Activated T-helper 1 cell treated with anti-CD3 and anti-CD28 coated beads, Interleukin-12 subunit alpha, Interleukin-12 subunit beta, Interleukin-2, Interleukin-4 antibody, amounts not matched to agents 30 ng/mL and 10 ng/mL and 1 ng/mL, durations not matched to agents 14 hours and 24 hours and 36 hours (primary cell): Measurements from ENCODE around the gene KCNG4. TPM values are rescaled to one million over a fixed set of nuclear protein-coding genes. Genes with fewer than 3 reads are reported as not detected.

Experiments
- DNase-seq: peaks from one replicate; pipeline ENCODE4 v3.0.0; 2021; ENCODE audit warnings: low spot score
- H3K27ac Mint-ChIP-seq: one replicate; pipeline ENCODE4 v1.8.0; 2021; ENCODE audit warnings: mild to moderate bottlenecking, mixed read lengths
- H3K27me3 Mint-ChIP-seq: one replicate; pipeline ENCODE4 v1.8.0; 2022; ENCODE audit warnings: mild to moderate bottlenecking, moderate library complexity, mixed read lengths; ENCODE audit not compliant: insufficient read depth
- H3K36me3 Mint-ChIP-seq: one replicate; pipeline ENCODE4 v1.8.0; 2021; ENCODE audit warnings: low read depth, mixed read lengths
- H3K4me1 Mint-ChIP-seq: one replicate; pipeline ENCODE4 v1.8.0; 2021; ENCODE audit warnings: low read depth, mixed read lengths
- H3K4me3 Mint-ChIP-seq: one replicate; pipeline ENCODE4 v1.8.0; 2021; ENCODE audit warnings: mild to moderate bottlenecking, moderate library complexity, mixed read lengths
- H3K9me3 Mint-ChIP-seq: one replicate; pipeline ENCODE4 v1.8.0; 2021; ENCODE audit warnings: mixed read lengths
- intact Hi-C: fragments of 100-400 bp; cut with micrococcal nuclease; formaldehyde crosslinking; loops from one replicate; pipeline ENCODE4 v1.15.1; 2024
- total RNA-seq: library from RNA; stranded (reverse); gene quantifications from 2 replicates; pipeline ENCODE4 v1.2.3, GENCODE V29; 2022

The KCNG4 gene
- total RNA-seq, 1 donor from 2014 or later: not detected

GRCh38 chr16:84258266-84258665 lies 18.5 kb upstream of the KCNG4 start:
- intact Hi-C loops: no loop called here
- DNase-seq: no peak
- H3K4me1 Mint-ChIP-seq: no peaks in the 10 kb centered on the region
- no peaks in the 10 kb centered on the region for H3K27me3 Mint-ChIP-seq
- H3K27ac Mint-ChIP-seq: no peak overlapping the region
- no peaks in the 10 kb centered on the region for H3K36me3 Mint-ChIP-seq
- no peak overlapping the region for H3K4me3 Mint-ChIP-seq
- no peaks in the 10 kb centered on the region for H3K9me3 Mint-ChIP-seq

- intact Hi-C loops: no loop called here
- Mint-ChIP-seq H3K27ac (no peak overlapping the region), H3K4me1 (no peaks in the 10 kb centered on the region), H3K27me3 (peaks cover 2% of the 10 kb centered on the region), H3K36me3 (no peaks in the 10 kb centered on the region), H3K4me3 (no peak overlapping the region), H3K9me3 (no peaks in the 10 kb centered on the region)
- DNase-seq: no peak
These were observed 15.4 kb upstream of the KCNG4 start for GRCh38 chr16:84255050-84255810.

- Mint-ChIP-seq H3K27me3 (peaks cover 2% of the 10 kb centered on the region), H3K27ac (no peak overlapping the region), H3K36me3 (no peaks in the 10 kb centered on the region), H3K4me1 (no peaks in the 10 kb centered on the region), H3K4me3 (no peak overlapping the region), H3K9me3 (no peaks in the 10 kb centered on the region)
- intact Hi-C loops: no loop called here
- DNase-seq: no peak
These were observed 14.2 kb upstream of the KCNG4 start for GRCh38 chr16:84254062-84254461.

GRCh38 chr16:84253173-84253572 lies 13.4 kb upstream of the KCNG4 start:
- Mint-ChIP-seq H3K4me3 (no peak overlapping the region), H3K36me3 (no peaks in the 10 kb centered on the region), H3K27ac (no peak overlapping the region), H3K9me3 (no peaks in the 10 kb centered on the region), H3K4me1 (no peaks in the 10 kb centered on the region), H3K27me3 (peaks cover 2% of the 10 kb centered on the region)
- intact Hi-C loops: no loop called here
- no peak for DNase-seq

GRCh38 chr16:84252184-84252583 lies 12.4 kb upstream of the KCNG4 start:
- Mint-ChIP-seq H3K27me3 (peaks cover 2% of the 10 kb centered on the region), H3K36me3 (no peaks in the 10 kb centered on the region), H3K9me3 (no peaks in the 10 kb centered on the region), H3K4me1 (no peaks in the 10 kb centered on the region), H3K4me3 (no peak overlapping the region), H3K27ac (no peak overlapping the region)
- intact Hi-C loops: no loop called here
- DNase-seq: no peak

GRCh38 chr16:84247844-84248243 lies 8.0 kb upstream of the KCNG4 start:
- H3K4me3 Mint-ChIP-seq: no peak overlapping the region
- intact Hi-C loops: no loop called here
- DNase-seq: no peak
- no peaks in the 10 kb centered on the region for H3K4me1 Mint-ChIP-seq
- no peaks in the 10 kb centered on the region for H3K9me3 Mint-ChIP-seq
- no peaks in the 10 kb centered on the region for H3K36me3 Mint-ChIP-seq
- H3K27ac Mint-ChIP-seq: no peak overlapping the region
- peaks cover 5% of the 10 kb centered on the region for H3K27me3 Mint-ChIP-seq

GRCh38 chr16:84247331-84247730 lies 7.5 kb upstream of the KCNG4 start:
- Mint-ChIP-seq H3K27ac (no peak overlapping the region), H3K4me1 (no peaks in the 10 kb centered on the region), H3K4me3 (no peak overlapping the region), H3K9me3 (no peaks in the 10 kb centered on the region), H3K36me3 (no peaks in the 10 kb centered on the region), H3K27me3 (peaks cover 5% of the 10 kb centered on the region)
- DNase-seq: no peak
- intact Hi-C loops: no loop called here

- no peak overlapping the region for H3K4me3 Mint-ChIP-seq
- no peaks in the 10 kb centered on the region for H3K4me1 Mint-ChIP-seq
- H3K27me3 Mint-ChIP-seq: peaks cover 7% of the 10 kb centered on the region
- no peak overlapping the region for H3K27ac Mint-ChIP-seq
- no peaks in the 10 kb centered on the region for H3K9me3 Mint-ChIP-seq
- intact Hi-C loops: no loop called here
- H3K36me3 Mint-ChIP-seq: no peaks in the 10 kb centered on the region
- no peak for DNase-seq
These were observed 6.9 kb upstream of the KCNG4 start for GRCh38 chr16:84246679-84247077.

- Mint-ChIP-seq H3K27ac (no peak overlapping the region), H3K9me3 (no peaks in the 10 kb centered on the region), H3K4me3 (no peak overlapping the region), H3K4me1 (no peaks in the 10 kb centered on the region), H3K27me3 (peaks cover 8% of the 10 kb centered on the region), H3K36me3 (no peaks in the 10 kb centered on the region)
- no peak for DNase-seq
- intact Hi-C loops: no loop called here
These were observed 6.3 kb upstream of the KCNG4 start for GRCh38 chr16:84245956-84246678.

GRCh38 chr16:84244728-84245127 lies 4.9 kb upstream of the KCNG4 start:
- Mint-ChIP-seq H3K36me3 (no peaks in the 10 kb centered on the region), H3K27me3 (peaks cover 10% of the 10 kb centered on the region), H3K9me3 (no peaks in the 10 kb centered on the region), H3K4me3 (no peak overlapping the region), H3K4me1 (no peaks in the 10 kb centered on the region), H3K27ac (no peak overlapping the region)
- no peak for DNase-seq
- intact Hi-C loops: no loop called here

GRCh38 chr16:84243732-84244131 lies 3.9 kb upstream of the KCNG4 start:
- Mint-ChIP-seq H3K27ac (no peak overlapping the region), H3K36me3 (no peaks in the 10 kb centered on the region), H3K27me3 (peaks cover 10% of the 10 kb centered on the region), H3K9me3 (no peaks in the 10 kb centered on the region), H3K4me1 (no peaks in the 10 kb centered on the region), H3K4me3 (no peak overlapping the region)
- no peak for DNase-seq
- intact Hi-C loops: no loop called here

GRCh38 chr16:84242839-84243238 lies 3.0 kb upstream of the KCNG4 start:
- no peak for DNase-seq
- no peaks in the 10 kb centered on the region for H3K9me3 Mint-ChIP-seq
- no peak overlapping the region for H3K4me3 Mint-ChIP-seq
- peaks cover 10% of the 10 kb centered on the region for H3K27me3 Mint-ChIP-seq
- intact Hi-C loops: no loop called here
- H3K4me1 Mint-ChIP-seq: no peaks in the 10 kb centered on the region
- H3K27ac Mint-ChIP-seq: no peak overlapping the region
- no peaks in the 10 kb centered on the region for H3K36me3 Mint-ChIP-seq

GRCh38 chr16:84241778-84242177 lies 2.0 kb upstream of the KCNG4 start:
- intact Hi-C loops: no loop called here
- Mint-ChIP-seq H3K9me3 (no peaks in the 10 kb centered on the region), H3K36me3 (no peaks in the 10 kb centered on the region), H3K27ac (no peak overlapping the region), H3K4me1 (no peaks in the 10 kb centered on the region), H3K4me3 (no peak overlapping the region), H3K27me3 (peaks cover 10% of the 10 kb centered on the region)
- no peak for DNase-seq
